CD4-positive, alpha-beta memory T cell (primary cell): ENCODE data around the gene GSE1. TPM values are rescaled to one million over a fixed set of nuclear protein-coding genes. Genes with fewer than 3 reads are reported as not detected.
A peak's percentile ranks its signal among the peaks of the same experiment; 100 is the strongest.

Source experiments
- CTCF ChIA-PET: fragments of 350-600 bp; sonication (Branson Sonifier 250); formaldehyde crosslinking; loops from one replicate; lab custom pipeline; 2021; ENCODE audit warnings: inconsistent platforms; ENCODE audit not compliant: partially characterized antibody; lab: Charles Lee
- POLR2A ChIA-PET: fragments of 350-600 bp; sonication (Branson Sonifier 250); formaldehyde crosslinking; loops from one replicate; lab custom pipeline; 2021; ENCODE audit not compliant: partially characterized antibody; lab: Charles Lee
- DNase-seq, 5 donors: peaks; one replicate each; pipeline versions ENCODE4 v3.0.0 to v3.0.0-alpha.2; 2020 to 2022; ENCODE audit warnings: mixed read lengths in 1 of 5
- H3K27ac ChIP-seq: one replicate; pipeline ENCODE4 v1.7.0; 2013; ENCODE audit warnings: low read depth, low read length
- H3K27me3 ChIP-seq: 2 replicates; pipeline ENCODE4 v1.7.0; 2013; ENCODE audit warnings: mild to moderate bottlenecking, low read length, moderate library complexity; ENCODE audit not compliant: insufficient read depth
- H3K36me3 ChIP-seq: 2 replicates; pipeline ENCODE4 v1.7.0; 2013; ENCODE audit warnings: mild to moderate bottlenecking, low read length, moderate library complexity; ENCODE audit not compliant: insufficient read depth
- H3K4me1 ChIP-seq: 2 replicates; pipeline ENCODE4 v1.7.0; 2013; ENCODE audit warnings: mild to moderate bottlenecking, low read length, moderate library complexity; ENCODE audit not compliant: insufficient read depth
- H3K4me3 ChIP-seq, 2 donors: one replicate each; pipeline ENCODE4 v1.7.0; 2013; ENCODE audit warnings: low read length in 2 of 2, mild to moderate bottlenecking in 1 of 2
- H3K9me3 ChIP-seq, 2 donors: one replicate each; pipeline ENCODE4 v1.7.0; 2013; ENCODE audit warnings: low read length in 2 of 2, control low read depth in 1 of 2; ENCODE audit not compliant: control insufficient read depth in 1 of 2
- H3K27ac Mint-ChIP-seq, 7 donors: one replicate each; pipeline ENCODE4 v1.8.0; 2020 to 2021; ENCODE audit warnings: mixed read lengths in 7 of 7, mild to moderate bottlenecking in 6 of 7, inconsistent platforms in 3 of 7, moderate library complexity in 3 of 7
- H3K27me3 Mint-ChIP-seq, 2 donors: one replicate each; pipeline ENCODE4 v1.8.0; 2020 to 2021; ENCODE audit warnings: mixed read lengths in 2 of 2
- H3K36me3 Mint-ChIP-seq, 2 donors: one replicate each; pipeline ENCODE4 v1.8.0; 2020 to 2021; ENCODE audit warnings: mixed read lengths in 2 of 2, inconsistent platforms in 1 of 2, mild to moderate bottlenecking in 1 of 2
- H3K4me1 Mint-ChIP-seq, 4 donors: one replicate each; pipeline ENCODE4 v1.8.0; 2020 to 2021; ENCODE audit warnings: mixed read lengths in 4 of 4, mild to moderate bottlenecking in 1 of 4
- H3K4me3 Mint-ChIP-seq, 8 donors: one replicate each; pipeline ENCODE4 v1.8.0; 2020 to 2021; ENCODE audit warnings: mixed read lengths in 8 of 8, mild to moderate bottlenecking in 7 of 8, moderate library complexity in 6 of 8, inconsistent platforms in 3 of 8
- H3K9me3 Mint-ChIP-seq, 8 donors: one replicate each; pipeline ENCODE4 v1.8.0; 2020 to 2021; ENCODE audit warnings: mixed read lengths in 8 of 8, mild to moderate bottlenecking in 5 of 8, inconsistent platforms in 3 of 8, moderate library complexity in 1 of 8
- intact Hi-C: fragments of 100-400 bp; cut with micrococcal nuclease; formaldehyde crosslinking; loops from one replicate; pipeline ENCODE4 v1.15.1; 2023
- polyA plus RNA-seq, 2 donors: library from polyadenylated mRNA; unstranded; fragments of 300-500 nt; fragmentation: Illumina TruSeq; gene quantifications; one replicate each; pipeline ENCODE4 v1.2.3, GENCODE V29; 2021
- total RNA-seq, 2 experiments: library from RNA; stranded (reverse); gene quantifications; one replicate each; pipeline ENCODE4 v1.2.3, GENCODE V29; 2021

GSE1 gene
- total and polyA plus RNA-seq, 4 experiments from 2014 or later = 0.23 to 25.0 (median 13.1) TPM

- Mint-ChIP-seq H3K27ac (no peak overlapping the region), H3K9me3 (peaks cover 0 to 8% (median 4%) of the 10 kb centered on the region in 8 donors)
- CTCF ChIA-PET = no interaction called here
These were observed 94.5 kb downstream of the GSE1 start for GRCh38 chr16:85707528-85708095.

GRCh38 chr16:85708338-85708737 is 95.2 kb downstream of the GSE1 start:
- Histone ChIP-seq H3K4me3 (no peak overlapping the region), H3K9me3 (no peaks in the 10 kb centered on the region), H3K27ac (no peak overlapping the region), H3K4me1 (no peaks in the 10 kb centered on the region), H3K27me3 (no peaks in the 10 kb centered on the region), H3K36me3 (no peaks in the 10 kb centered on the region)
- intact Hi-C loops = no loop called here
- ChIA-PET POLR2A (no interaction called here), CTCF (no interaction called here)
- Mint-ChIP-seq H3K9me3 (peaks cover 0 to 12% (median 4%) of the 10 kb centered on the region in 8 donors), H3K4me3 (no peak overlapping the region), H3K27ac (no peak overlapping the region), H3K36me3 (peaks cover 4 to 9% of the 10 kb centered on the region in 2 donors), H3K4me1 (peaks cover 0 to 1% (median 0%) of the 10 kb centered on the region in 4 donors), H3K27me3 (peaks cover 0 to 3% of the 10 kb centered on the region in 2 donors)
- no peak for DNase-seq

More at GRCh38 chr16:85707528-85708095, 94.5 kb downstream of the GSE1 start:
- H3K4me3 Mint-ChIP-seq = no peak overlapping the region
- peaks cover 4% of the 10 kb centered on the region in 2 donors for H3K36me3 Mint-ChIP-seq
- POLR2A ChIA-PET = no interaction called here
- H3K4me1 Mint-ChIP-seq = peaks cover 0 to 1% (median 0%) of the 10 kb centered on the region in 4 donors
- no peak overlapping the region for H3K4me3 ChIP-seq
- no peaks in the 10 kb centered on the region for H3K4me1 ChIP-seq
- no peaks in the 10 kb centered on the region for H3K9me3 ChIP-seq
- H3K27ac ChIP-seq = no peak overlapping the region
- no peak for DNase-seq
- H3K27me3 ChIP-seq = no peaks in the 10 kb centered on the region
- peaks cover 0 to 3% of the 10 kb centered on the region in 2 donors for H3K27me3 Mint-ChIP-seq
- intact Hi-C loops = no loop called here
- no peaks in the 10 kb centered on the region for H3K36me3 ChIP-seq

- no peaks in the 10 kb centered on the region for H3K36me3 ChIP-seq
- POLR2A ChIA-PET = no interaction called here
- CTCF ChIA-PET = no interaction called here
- H3K27ac ChIP-seq = no peak overlapping the region
- Mint-ChIP-seq H3K4me3 (no peak overlapping the region), H3K36me3 (peaks cover 4 to 9% of the 10 kb centered on the region in 2 donors), H3K27me3 (peaks cover 0 to 3% of the 10 kb centered on the region in 2 donors), H3K4me1 (peaks cover 0 to 1% (median 0%) of the 10 kb centered on the region in 4 donors), H3K27ac (no peak overlapping the region), H3K9me3 (peaks cover 0 to 12% (median 4%) of the 10 kb centered on the region in 8 donors)
- no peak for DNase-seq
- intact Hi-C loops = no loop called here
- no peaks in the 10 kb centered on the region for H3K4me1 ChIP-seq
- H3K9me3 ChIP-seq = no peaks in the 10 kb centered on the region
- no peaks in the 10 kb centered on the region for H3K27me3 ChIP-seq
- H3K4me3 ChIP-seq = no peak overlapping the region
These were observed 96.9 kb downstream of the GSE1 start for GRCh38 chr16:85709766-85710585.

- H3K4me1 Mint-ChIP-seq = peaks cover 0 to 6% (median 3%) of the 10 kb centered on the region in 4 donors
- H3K27me3 Mint-ChIP-seq = peaks cover 0 to 6% of the 10 kb centered on the region in 2 donors
- peaks cover 6% of the 10 kb centered on the region for H3K4me1 ChIP-seq
- no peak overlapping the region for H3K4me3 ChIP-seq
- H3K9me3 Mint-ChIP-seq = peaks cover 0 to 12% (median 4%) of the 10 kb centered on the region in 8 donors
- no peaks in the 10 kb centered on the region for H3K36me3 ChIP-seq
- H3K27ac Mint-ChIP-seq = peak overlapping the region in 1 of 7 donors; percentile 57
- DNase-seq = no peak
- ChIA-PET CTCF (no interaction called here), POLR2A (no interaction called here)
- intact Hi-C loops = no loop called here
- H3K27me3 ChIP-seq = no peaks in the 10 kb centered on the region
- no peaks in the 10 kb centered on the region for H3K9me3 ChIP-seq
- no peak overlapping the region for H3K27ac ChIP-seq
- H3K36me3 Mint-ChIP-seq = peaks cover 4 to 9% of the 10 kb centered on the region in 2 donors
- no peak overlapping the region for H3K4me3 Mint-ChIP-seq
These were observed 97.6 kb downstream of the GSE1 start for GRCh38 chr16:85710732-85711131.

GRCh38 chr16:85711982-85712587 is 99.0 kb downstream of the GSE1 start:
- H3K9me3 Mint-ChIP-seq = peaks cover 0 to 12% (median 4%) of the 10 kb centered on the region in 8 donors
- H3K4me1 Mint-ChIP-seq = peaks cover 0 to 9% (median 4%) of the 10 kb centered on the region in 4 donors
- Histone ChIP-seq H3K27me3 (no peaks in the 10 kb centered on the region), H3K4me1 (peaks cover 6% of the 10 kb centered on the region), H3K9me3 (no peaks in the 10 kb centered on the region), H3K27ac (no peak overlapping the region), H3K4me3 (no peak overlapping the region), H3K36me3 (no peaks in the 10 kb centered on the region)
- H3K27ac Mint-ChIP-seq = peak overlapping the region in 1 of 7 donors; percentile 64
- DNase-seq = no peak
- intact Hi-C loops = no loop called here
- CTCF ChIA-PET = interaction anchor here (0.8 kb wide), 1 partner anchor 12 kb away, joined by 3 read pairs; no protein-coding TSS in a partner anchor
- H3K4me3 Mint-ChIP-seq = no peak overlapping the region
- POLR2A ChIA-PET = no interaction called here
- peaks cover 0 to 6% of the 10 kb centered on the region in 2 donors for H3K27me3 Mint-ChIP-seq
- peaks cover 4 to 9% of the 10 kb centered on the region in 2 donors for H3K36me3 Mint-ChIP-seq

GRCh38 chr16:85712801-85713200 is 99.7 kb downstream of the GSE1 start:
- ChIA-PET CTCF (no interaction called here), POLR2A (no interaction called here)
- Mint-ChIP-seq H3K4me3 (no peak overlapping the region), H3K9me3 (peaks cover 0 to 12% (median 4%) of the 10 kb centered on the region in 8 donors), H3K4me1 (peaks cover 2 to 12% (median 4%) of the 10 kb centered on the region in 4 donors), H3K36me3 (peaks cover 4 to 9% of the 10 kb centered on the region in 2 donors), H3K27me3 (peaks cover under 1 to 7% of the 10 kb centered on the region in 2 donors), H3K27ac (no peak overlapping the region)
- no peak overlapping the region for H3K4me3 ChIP-seq
- no peaks in the 10 kb centered on the region for H3K36me3 ChIP-seq
- intact Hi-C loops = no loop called here
- no peak for DNase-seq
- no peaks in the 10 kb centered on the region for H3K27me3 ChIP-seq
- H3K27ac ChIP-seq = no peak overlapping the region
- H3K9me3 ChIP-seq = no peaks in the 10 kb centered on the region
- H3K4me1 ChIP-seq = peaks cover 6% of the 10 kb centered on the region
